CD4-positive, alpha-beta memory T cell (primary cell): ENCODE measurements around the gene ANXA3. TPM values are rescaled to one million over a fixed set of nuclear protein-coding genes. Genes with fewer than 3 reads are reported as not detected.

Experiments used
- polyA plus RNA-seq, 2 donors: library from polyadenylated mRNA; unstranded; fragments of 300-500 nt; fragmentation: Illumina TruSeq; gene quantifications; one replicate each; pipeline ENCODE4 v1.2.3, GENCODE V29; 2021
- total RNA-seq, 2 experiments: library from RNA; stranded (reverse); gene quantifications; one replicate each; pipeline ENCODE4 v1.2.3, GENCODE V29; 2021

Gene ANXA3
- total and polyA plus RNA-seq, 4 experiments from 2014 or later, result not detected

Other genes with a start within 250 kb of the ANXA3 start
- gene BMP2K, start 224.6 kb downstream of the ANXA3 start, total RNA-seq, result 1 to 10 TPM; 9.6 to 9.9 TPM
- gene BMP2K, start 224.6 kb downstream of the ANXA3 start, polyA plus RNA-seq, result 1 to 10 TPM; 1.8 to 2.0 TPM